Spleen (tissue), 7 donors: ENCODE data around the gene ADAM33.

Source experiments
- POLR2AphosphoS5 ChIP-seq, 3 donors: sonication (generic); formaldehyde crosslinking; IDR thresholded peaks; one replicate each; pipeline ENCODE4 v1.5.1; 2017; ENCODE audit warnings: antibody characterized with exemption in 3 of 3
- TF ChIP-seq, protein P1 (sequence below), 11 experiments: fragments of 200-600 bp in 7 of 11; fragments of 450-650 bp in 4 of 11; sonication (generic) in 4 of 11; IDR thresholded peaks in 8 of 11; conservative IDR thresholded peaks in 3 of 11; 1 replicate in 7 of 11; 2 replicates in 4 of 11; pipeline versions ENCODE4 v1.4.0 to v1.8.0; 2016 to 2021; ENCODE audit warnings: antibody characterized with exemption in 11 of 11, inconsistent platforms in 4 of 11, mild to moderate bottlenecking in 1 of 11
- donor health status: DM: no; HTN: no; CAD: no; lungs with moderate emphysema.
- donor health status: DM: no; HTN: no; CAD: no.
- donor health status: DM: no; HTN: no; CAD: no.

DNA sequence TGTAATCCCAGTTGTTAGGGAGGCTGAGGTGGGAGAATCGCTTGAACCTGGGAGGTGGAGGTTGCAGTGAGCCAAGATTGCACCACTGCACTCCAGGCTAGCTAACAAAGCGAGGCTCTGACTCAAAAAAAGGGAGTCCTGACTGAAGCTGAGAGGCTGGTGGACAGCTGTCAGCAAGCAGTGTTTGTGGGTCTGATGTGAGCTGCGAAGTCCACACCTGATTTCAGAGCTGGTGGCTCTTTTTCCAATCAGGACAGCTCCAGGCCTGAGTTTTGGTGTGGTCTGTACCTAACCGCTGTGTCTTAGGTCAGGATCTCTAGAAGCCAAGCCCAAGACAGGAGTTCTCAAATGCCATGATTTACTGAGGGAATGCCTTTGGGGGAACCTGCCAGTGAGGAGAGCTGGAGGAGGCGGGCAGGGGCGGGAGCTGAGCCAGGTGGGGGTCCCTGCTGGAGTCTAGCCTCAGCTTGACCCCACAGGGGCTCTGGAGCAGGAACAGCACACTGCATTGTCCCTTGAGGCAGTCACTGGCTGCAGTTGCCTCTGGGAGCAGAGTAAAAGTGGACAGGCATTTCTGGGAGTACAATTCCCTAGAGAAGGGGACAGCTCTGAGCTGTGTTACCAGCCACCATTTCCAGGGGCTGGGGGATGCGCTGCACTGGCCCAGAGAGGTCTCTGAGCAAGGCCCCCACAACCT, 23.6 kb downstream of the ADAM33 start:
- TF ChIP-seq, protein P1, sequence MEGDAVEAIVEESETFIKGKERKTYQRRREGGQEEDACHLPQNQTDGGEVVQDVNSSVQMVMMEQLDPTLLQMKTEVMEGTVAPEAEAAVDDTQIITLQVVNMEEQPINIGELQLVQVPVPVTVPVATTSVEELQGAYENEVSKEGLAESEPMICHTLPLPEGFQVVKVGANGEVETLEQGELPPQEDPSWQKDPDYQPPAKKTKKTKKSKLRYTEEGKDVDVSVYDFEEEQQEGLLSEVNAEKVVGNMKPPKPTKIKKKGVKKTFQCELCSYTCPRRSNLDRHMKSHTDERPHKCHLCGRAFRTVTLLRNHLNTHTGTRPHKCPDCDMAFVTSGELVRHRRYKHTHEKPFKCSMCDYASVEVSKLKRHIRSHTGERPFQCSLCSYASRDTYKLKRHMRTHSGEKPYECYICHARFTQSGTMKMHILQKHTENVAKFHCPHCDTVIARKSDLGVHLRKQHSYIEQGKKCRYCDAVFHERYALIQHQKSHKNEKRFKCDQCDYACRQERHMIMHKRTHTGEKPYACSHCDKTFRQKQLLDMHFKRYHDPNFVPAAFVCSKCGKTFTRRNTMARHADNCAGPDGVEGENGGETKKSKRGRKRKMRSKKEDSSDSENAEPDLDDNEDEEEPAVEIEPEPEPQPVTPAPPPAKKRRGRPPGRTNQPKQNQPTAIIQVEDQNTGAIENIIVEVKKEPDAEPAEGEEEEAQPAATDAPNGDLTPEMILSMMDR (IDR thresholded peaks at IDR 0.05 in 8 of 11, conservative IDR thresholded peaks at IDR 0.05 in 3 of 11) = no peak
- TF ChIP-seq POLR2AphosphoS5 (IDR thresholded peaks at IDR 0.05) = no peak
